GM18873 (cell line): ENCODE data around the gene TARS2.

ENCODE experiments used
- ATAC-seq: cut with Tn5 transposase; IDR thresholded peaks from one replicate; pipeline ENCODE4 v1.9.1; 2021; ENCODE audit warnings: mild to moderate bottlenecking, moderate library complexity, moderate number of reproducible peaks; ENCODE audit not compliant: unreplicated experiment, low FRiP score

TARS2 gene

GRCh38 chr1:150486966-150487762 is at the start of gene TARS2:
Gene TARS2, plus strand, starts transcription at chr1:150487419. Its CDS starts 32 bp downstream, at chr1:150487451.
- ATAC-seq: peak; percentile 98

- ATAC-seq: no peak
These were observed 46.1 kb upstream of the TARS2 start for GRCh38 chr1:150441121-150441520.

DNA sequence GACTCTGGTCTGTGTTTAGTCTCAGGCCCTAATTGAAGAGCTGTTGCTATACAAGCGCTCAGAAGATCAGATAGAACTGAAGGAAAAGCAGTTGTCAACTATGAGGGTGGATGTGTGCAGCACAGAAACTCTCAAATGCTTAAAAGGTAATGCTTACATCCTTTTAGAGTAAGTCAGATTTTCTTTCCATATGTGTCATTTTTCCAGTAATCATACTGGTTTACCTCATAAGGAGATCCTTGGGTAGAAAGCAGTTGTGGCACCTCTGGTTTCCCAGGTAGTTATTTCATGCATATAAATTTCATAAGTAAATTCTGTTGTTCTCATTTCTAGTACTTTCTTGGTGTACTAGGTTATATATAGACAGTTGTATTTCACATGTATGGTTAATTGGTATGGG is 43.0 kb upstream of the TARS2 start:
- ATAC-seq: no peak

- no peak for ATAC-seq
These were observed 31.0 kb upstream of the TARS2 start for GRCh38 chr1:150456146-150456647.

DNA sequence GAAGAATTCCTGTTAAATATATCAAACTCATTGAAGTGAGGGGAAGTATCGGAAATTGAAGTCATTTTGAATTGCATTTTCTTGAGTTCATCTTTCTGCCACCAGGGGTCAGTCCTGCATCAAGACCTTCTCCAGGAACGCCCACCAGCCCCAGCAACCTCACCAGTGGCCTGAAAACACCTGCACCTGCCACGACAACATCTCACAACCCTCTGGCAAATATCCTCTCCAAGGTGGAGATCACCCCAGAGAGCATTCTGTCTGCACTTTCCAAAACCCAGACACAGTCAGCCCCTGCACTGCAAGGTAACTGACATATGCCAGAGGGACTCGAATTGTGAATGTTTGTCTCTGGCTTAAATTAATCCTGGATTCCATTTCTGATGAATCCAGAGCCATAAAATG is 22.8 kb upstream of the TARS2 start:
- no peak for ATAC-seq

DNA sequence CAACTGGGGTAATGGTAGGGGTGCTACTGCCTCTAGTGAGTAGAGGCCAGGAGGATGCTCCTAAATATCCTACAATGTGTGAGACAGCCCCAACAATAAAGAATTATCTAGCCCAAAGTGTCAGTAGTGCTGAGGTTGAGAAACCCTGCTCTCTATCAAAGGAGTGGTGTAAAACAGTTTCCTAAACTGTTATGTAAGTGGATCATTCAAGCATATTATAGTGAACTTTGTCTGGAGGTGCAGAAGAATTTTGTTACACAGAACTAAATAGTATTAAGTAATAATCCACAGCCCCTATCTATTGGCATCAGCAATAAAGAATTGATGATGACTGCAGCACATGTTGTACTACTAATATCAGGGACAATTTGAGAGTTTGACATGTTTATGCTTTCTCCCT is 20.3 kb upstream of the TARS2 start:
- no peak for ATAC-seq

DNA sequence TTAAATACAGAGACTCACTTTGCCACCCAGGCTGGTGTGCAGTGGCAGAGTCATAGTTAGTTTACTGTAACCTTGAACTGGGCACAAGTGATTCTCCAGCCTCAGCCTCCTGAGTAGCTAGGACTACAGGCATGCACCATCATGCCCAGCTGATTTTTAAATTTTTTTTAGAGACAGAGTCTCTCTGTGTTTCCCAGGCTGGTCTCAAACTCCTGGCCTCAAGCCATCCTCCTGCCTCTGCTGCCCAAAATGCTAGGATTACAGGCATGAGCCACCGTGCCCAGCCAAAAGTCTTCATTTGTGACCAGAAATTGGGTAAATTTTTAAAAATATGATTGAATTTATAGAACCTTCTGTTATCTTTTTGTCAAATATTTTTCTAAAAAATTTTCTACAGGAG is 17.9 kb upstream of the TARS2 start:
- ATAC-seq: no peak

- ATAC-seq: no peak
These were observed 14.5 kb upstream of the TARS2 start for GRCh38 chr1:150472601-150473200.

DNA sequence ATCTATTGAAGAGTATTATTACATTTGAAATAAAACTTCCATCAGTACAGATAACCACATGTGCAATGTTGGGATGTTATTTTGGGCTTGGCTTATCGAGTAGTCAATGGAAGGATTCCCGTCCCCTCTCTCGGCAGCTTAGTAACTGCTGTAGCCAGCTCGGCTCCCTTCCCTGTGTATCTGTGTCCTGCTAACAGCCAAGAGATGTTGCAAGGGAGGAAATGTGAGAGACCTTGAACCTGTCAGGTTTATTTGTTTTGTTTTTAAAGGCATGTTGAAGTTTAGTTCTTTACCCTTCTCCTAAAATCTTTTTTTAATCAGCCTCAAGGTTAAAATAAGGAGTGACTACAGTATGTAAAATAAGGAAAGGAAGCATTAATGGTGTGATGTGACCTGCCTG is 13.6 kb upstream of the TARS2 start:
- no peak for ATAC-seq

DNA sequence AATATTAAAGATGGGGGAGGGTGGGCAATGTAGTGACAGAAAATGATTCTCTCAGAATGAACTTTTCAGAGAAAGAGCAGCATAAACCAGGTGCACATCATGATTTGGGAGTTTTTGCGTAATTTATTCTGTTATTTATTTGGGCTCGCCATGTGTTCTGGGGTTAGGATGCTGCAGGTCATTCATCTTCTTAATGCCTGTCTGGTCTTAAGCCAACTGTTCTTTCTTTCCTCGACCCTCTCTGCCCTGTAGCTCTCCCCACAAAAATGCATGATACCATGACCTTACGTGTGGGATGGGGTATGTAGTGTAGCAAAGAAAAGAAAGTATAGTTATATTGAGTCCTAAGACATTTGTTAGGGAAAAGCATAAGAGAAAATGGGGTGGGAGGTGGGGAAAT is 12.3 kb upstream of the TARS2 start:
- no peak for ATAC-seq

DNA sequence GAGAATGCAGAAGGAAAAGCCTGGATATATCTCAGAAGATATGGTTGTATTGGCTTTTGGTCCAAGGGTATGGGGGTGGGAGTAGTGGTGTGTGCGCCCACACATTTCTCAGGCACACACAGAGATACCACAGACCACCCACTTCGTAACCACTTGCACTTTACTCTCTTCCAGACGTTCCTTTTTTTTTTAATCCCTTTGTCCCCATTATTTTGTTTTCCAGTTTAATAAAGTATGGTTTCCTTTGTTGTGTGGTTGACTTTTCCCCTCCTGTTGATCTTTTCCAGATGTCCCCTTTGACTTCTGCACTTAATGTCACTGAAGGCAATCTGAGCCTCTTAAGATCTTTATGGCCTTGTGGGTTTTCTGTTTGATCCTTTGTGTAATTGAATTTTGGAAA is 10.5 kb upstream of the TARS2 start:
- no peak for ATAC-seq

DNA sequence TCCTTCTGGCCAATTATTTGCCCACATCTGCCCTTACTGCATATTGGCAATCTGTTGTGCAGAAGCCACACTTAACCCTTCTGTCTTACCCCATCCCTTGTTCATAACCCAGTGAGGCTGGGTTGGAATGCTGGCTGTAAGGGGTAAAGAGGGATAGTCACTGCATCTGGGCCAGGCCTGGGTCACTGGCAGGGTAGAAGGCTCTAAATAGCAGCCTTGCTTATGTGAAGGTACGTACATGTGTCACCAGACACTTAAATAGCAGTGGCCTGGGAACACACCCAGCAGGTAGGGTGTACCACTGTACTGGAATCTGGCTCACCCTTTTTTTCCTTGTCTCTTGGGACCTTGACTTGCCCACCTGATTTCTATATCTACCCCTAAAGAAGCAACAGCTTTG is 9.9 kb upstream of the TARS2 start:
- ATAC-seq: no peak

GRCh38 chr1:150477733-150478132 is 9.5 kb upstream of the TARS2 start:
- no peak for ATAC-seq

GRCh38 chr1:150479370-150479769 is 7.8 kb upstream of the TARS2 start:
- no peak for ATAC-seq

- no peak for ATAC-seq
These were observed 7.3 kb upstream of the TARS2 start for GRCh38 chr1:150479927-150480352.

- no peak for ATAC-seq
These were observed 2.8 kb upstream of the TARS2 start for GRCh38 chr1:150484431-150484830.

DNA sequence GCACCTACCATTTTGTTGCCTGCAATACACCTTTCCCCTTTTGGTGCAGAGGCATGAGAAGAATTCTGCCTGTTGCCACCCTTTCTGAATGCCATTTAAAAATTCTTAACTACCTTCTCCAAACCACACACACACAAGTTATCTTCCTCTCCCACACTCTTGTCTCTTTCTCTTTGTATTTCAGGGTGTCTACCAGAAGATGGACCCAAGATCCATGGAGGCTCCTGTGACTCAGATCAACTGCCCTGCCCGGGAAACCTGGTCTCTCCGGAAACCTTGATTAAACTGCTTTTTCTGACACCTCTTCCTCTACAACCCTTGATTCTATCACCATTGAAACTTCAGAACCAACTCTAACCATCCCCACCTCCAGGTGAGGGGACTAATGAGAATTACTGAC is 2.4 kb upstream of the TARS2 start:
- no peak for ATAC-seq

GRCh38 chr1:150487763-150488115 is 520 bp downstream of the TARS2 start:
- no peak for ATAC-seq

DNA sequence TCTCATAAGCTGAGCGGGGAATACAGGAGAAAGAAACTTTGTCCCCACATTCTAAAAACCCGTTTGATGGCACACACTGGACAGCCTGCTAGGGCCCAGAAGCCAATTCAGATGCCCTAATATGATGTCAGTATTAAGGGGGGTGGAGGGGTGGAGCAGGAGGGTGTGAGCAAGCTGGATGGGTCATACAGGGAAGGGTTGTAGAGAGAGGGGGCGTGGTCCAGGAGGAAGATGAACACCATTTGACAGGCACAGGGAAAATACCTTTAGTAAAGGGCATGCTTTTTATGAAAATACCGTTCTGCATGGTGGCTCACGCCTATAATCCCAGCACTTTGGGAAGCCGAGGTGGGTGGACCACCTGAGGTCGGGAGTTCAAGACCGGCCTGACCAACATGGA is 6.0 kb downstream of the TARS2 start:
- no peak for ATAC-seq

DNA sequence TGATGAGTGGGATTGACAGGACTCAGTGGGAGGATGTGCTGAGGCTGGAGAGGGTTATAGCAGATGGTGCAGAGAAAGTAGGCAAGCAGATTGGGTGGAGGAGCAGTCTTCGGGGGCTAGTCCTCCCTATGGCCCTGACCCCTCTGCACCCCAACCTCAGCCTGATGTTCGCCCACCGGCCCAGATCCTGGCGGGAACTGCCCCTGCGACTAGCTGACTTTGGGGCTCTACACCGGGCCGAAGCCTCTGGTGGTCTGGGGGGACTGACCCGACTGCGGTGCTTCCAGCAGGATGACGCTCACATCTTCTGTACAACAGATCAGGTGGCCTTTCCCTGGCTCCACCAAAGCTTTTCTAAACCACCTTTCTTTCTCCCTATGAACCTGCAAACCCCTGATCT is 11.1 kb downstream of the TARS2 start:
- ATAC-seq: no peak

GRCh38 chr1:150505431-150505830 is 18.2 kb downstream of the TARS2 start:
- no peak for ATAC-seq
